Measurements from ENCODE around the gene LRRC8D.

Gene LRRC8D

DNA sequence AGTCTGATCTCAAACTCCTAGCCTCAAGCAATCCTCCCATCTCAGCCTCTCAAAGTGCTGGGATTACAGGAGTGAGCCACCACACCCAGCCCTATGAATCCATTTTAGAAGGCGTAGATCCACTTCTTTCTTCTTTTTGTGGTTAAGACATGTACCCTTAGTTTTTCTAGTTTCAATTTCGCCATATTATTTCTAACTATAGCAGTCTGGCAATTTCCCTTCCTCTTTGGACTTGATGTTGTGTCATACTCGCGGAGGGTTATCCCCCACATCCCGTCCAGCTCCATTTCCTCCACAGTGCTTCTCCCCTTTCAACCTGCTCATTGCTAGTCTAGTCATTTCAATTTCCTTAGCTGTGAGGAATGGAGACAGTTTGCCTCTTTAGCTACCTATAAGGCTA lies 5.2 kb upstream of the LRRC8D start:
- H3K4me3 ChIP-seq (ENCODE audit: insufficient read length, low read depth), result no peak overlapping the region
- no peaks in the 10 kb centered on the region for H3K9me3 ChIP-seq (ENCODE audit: insufficient read depth, low read length)
- no peak overlapping the region for H3K9ac ChIP-seq (ENCODE audit: insufficient read length, low read depth)
- peaks cover 3% of the 10 kb centered on the region for H3K4me1 ChIP-seq (ENCODE audit: insufficient read depth, insufficient read length)
- DNase-seq (ENCODE audit: low read depth, low spot score), result no peak
- H3K27me3 ChIP-seq (ENCODE audit: insufficient read depth, insufficient read length), result peaks cover 16% of the 10 kb centered on the region
- no peaks in the 10 kb centered on the region for H3K36me3 ChIP-seq (ENCODE audit: insufficient read depth, insufficient read length, low read length)
- no peak for TF ChIP-seq SUZ12 (IDR thresholded peaks at IDR 0.05; ENCODE audit: extremely low read depth, insufficient read depth, insufficient read length)
- no peak for TF ChIP-seq YY1 (IDR thresholded peaks at IDR 0.05; ENCODE audit: insufficient read depth, insufficient read length)
- no peak for TF ChIP-seq ZNF274 (IDR thresholded peaks at IDR 0.05; ENCODE audit: low read depth, low read length)

DNA sequence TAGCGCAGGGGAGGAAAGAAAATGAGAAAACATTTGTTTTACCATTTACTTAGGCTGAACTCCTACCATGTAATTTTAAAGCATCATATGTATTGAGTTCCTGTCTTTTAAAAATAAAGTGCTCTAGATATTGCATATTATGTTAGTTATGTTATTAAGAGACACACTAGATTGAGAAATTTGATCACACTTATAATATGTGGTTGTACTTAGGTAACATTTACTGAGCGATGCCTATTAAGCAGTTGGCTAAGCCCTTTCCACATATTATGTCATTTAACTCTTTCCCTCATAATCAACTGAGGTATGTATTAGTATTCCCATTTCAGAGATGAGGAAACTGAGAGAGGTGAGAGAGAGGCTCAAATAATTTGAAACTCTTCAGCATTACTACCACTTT lies 4.5 kb upstream of the LRRC8D start:
- TF ChIP-seq ZNF274 (IDR thresholded peaks at IDR 0.05; ENCODE audit: low read depth, low read length) (no peak), SUZ12 (IDR thresholded peaks at IDR 0.05; ENCODE audit: extremely low read depth, insufficient read depth, insufficient read length) (no peak), YY1 (IDR thresholded peaks at IDR 0.05; ENCODE audit: insufficient read depth, insufficient read length) (no peak)
- DNase-seq (ENCODE audit: low read depth, low spot score), result no peak
- Histone ChIP-seq H3K27me3 (ENCODE audit: insufficient read depth, insufficient read length) (peaks cover 16% of the 10 kb centered on the region), H3K9me3 (ENCODE audit: insufficient read depth, low read length) (no peaks in the 10 kb centered on the region), H3K36me3 (ENCODE audit: insufficient read depth, insufficient read length, low read length) (no peaks in the 10 kb centered on the region), H3K9ac (ENCODE audit: insufficient read length, low read depth) (no peak overlapping the region), H3K4me3 (ENCODE audit: insufficient read length, low read depth) (no peak overlapping the region), H3K4me1 (ENCODE audit: insufficient read depth, insufficient read length) (peaks cover 3% of the 10 kb centered on the region)

DNA sequence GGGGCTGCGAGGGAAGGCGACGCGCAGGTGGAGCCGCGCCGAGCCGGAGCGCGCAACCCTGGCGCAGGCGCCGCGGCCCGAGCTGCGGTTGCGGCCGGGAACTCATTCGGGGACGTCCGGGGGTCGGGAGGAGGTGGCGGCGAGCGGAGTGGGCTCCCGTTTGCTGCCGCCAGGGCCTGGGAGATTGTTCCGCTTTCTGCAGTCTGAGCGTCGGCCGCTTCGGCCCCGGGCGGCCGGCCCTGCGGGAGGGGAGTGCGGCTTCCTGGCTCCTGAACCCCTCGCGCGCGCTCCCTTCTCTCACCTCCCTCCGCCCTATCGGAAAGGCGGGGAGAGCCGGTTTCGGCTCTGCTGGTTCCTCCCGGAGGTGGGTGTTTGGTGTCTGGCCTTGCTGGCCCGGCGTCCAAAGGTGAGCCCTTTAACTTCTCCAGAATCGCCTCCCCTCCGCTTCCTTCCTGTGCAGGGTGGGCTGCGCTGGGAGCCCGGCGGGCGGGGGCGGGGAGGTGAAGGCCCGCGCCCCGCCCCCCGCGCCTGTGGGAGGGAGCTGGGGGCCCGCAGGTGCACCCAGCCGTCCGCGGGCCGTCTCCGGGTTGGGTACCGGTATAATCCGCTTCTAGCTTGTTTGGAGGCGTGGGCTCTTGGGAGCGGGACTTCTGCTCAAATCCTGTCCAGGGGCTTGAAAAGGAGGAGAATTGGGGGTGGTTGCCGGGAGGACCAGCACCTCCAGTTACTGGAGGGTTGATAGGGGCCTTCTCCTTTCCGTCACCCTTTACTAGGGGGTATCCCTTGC lies 683 bp downstream of the LRRC8D start:
- Histone ChIP-seq H3K4me3 (ENCODE audit: insufficient read length, low read depth) (peak overlapping the region; percentile 88), H3K36me3 (ENCODE audit: insufficient read depth, insufficient read length, low read length) (peaks cover 4% of the 10 kb centered on the region), H3K9ac (ENCODE audit: insufficient read length, low read depth) (peak overlapping the region; percentile 88), H3K9me3 (ENCODE audit: insufficient read depth, low read length) (no peaks in the 10 kb centered on the region), H3K4me1 (ENCODE audit: insufficient read depth, insufficient read length) (peaks cover 5% of the 10 kb centered on the region), H3K27me3 (ENCODE audit: insufficient read depth, insufficient read length) (peaks cover 20% of the 10 kb centered on the region)
- no peak for DNase-seq (ENCODE audit: low read depth, low spot score)
- no peak for TF ChIP-seq ZNF274 (IDR thresholded peaks at IDR 0.05; ENCODE audit: low read depth, low read length)
- no peak for TF ChIP-seq SUZ12 (IDR thresholded peaks at IDR 0.05; ENCODE audit: extremely low read depth, insufficient read depth, insufficient read length)
- TF ChIP-seq YY1 (IDR thresholded peaks at IDR 0.05; ENCODE audit: insufficient read depth, insufficient read length), result no peak

DNA sequence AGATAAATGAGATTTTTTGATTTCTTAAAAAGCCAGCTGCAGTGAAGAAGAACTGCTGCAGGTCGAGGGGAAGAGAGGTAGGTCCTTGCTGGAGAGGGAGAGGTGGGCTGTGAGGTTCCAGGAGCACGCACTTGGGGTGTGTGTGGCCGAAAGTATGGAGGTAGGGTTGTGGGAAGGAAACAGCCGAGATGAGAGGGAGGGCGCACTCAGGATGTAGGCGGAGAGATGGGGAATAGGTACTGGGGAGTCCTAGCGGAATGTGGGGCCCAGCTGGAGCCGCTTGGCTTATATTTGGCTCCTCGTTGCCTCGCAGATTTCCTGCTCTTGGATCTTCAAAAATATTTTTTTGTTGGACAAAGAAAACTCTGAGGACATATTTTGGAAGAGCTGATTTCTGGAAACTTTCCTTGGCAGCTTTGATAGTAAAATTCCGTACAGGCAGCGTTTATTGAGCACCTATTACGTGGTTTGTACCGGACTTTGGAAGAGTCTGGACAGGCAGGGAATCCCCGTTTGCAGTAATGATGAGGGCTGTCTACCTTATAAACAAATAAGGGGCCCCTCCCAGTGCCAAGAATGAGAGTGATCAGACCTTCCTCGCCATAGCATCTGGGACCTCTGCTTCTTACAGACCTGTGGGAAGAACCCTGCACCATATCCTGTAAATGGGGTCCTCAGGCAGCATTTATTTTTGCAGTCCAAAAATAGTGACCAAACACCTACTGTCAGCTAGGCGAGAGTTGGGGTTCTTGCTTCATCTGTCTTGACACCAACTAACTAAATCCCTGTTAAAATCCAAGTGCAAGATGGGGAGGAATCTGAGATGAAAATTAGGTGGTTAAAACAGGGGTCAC lies 1.5 kb downstream of the LRRC8D start:
- Histone ChIP-seq H3K36me3 (ENCODE audit: insufficient read depth, insufficient read length, low read length) (peaks cover 4% of the 10 kb centered on the region), H3K4me3 (ENCODE audit: insufficient read length, low read depth) (peak overlapping the region; percentile 88), H3K27me3 (ENCODE audit: insufficient read depth, insufficient read length) (peaks cover 20% of the 10 kb centered on the region), H3K9ac (ENCODE audit: insufficient read length, low read depth) (peak overlapping the region; percentile 88), H3K4me1 (ENCODE audit: insufficient read depth, insufficient read length) (peaks cover 5% of the 10 kb centered on the region), H3K9me3 (ENCODE audit: insufficient read depth, low read length) (no peaks in the 10 kb centered on the region; the same call in 1 of the 2 replicates)
- DNase-seq (ENCODE audit: low read depth, low spot score), result no peak
- TF ChIP-seq YY1 (IDR thresholded peaks at IDR 0.05; ENCODE audit: insufficient read depth, insufficient read length) (no peak), ZNF274 (IDR thresholded peaks at IDR 0.05; ENCODE audit: low read depth, low read length) (no peak), SUZ12 (IDR thresholded peaks at IDR 0.05; ENCODE audit: extremely low read depth, insufficient read depth, insufficient read length) (no peak)

DNA sequence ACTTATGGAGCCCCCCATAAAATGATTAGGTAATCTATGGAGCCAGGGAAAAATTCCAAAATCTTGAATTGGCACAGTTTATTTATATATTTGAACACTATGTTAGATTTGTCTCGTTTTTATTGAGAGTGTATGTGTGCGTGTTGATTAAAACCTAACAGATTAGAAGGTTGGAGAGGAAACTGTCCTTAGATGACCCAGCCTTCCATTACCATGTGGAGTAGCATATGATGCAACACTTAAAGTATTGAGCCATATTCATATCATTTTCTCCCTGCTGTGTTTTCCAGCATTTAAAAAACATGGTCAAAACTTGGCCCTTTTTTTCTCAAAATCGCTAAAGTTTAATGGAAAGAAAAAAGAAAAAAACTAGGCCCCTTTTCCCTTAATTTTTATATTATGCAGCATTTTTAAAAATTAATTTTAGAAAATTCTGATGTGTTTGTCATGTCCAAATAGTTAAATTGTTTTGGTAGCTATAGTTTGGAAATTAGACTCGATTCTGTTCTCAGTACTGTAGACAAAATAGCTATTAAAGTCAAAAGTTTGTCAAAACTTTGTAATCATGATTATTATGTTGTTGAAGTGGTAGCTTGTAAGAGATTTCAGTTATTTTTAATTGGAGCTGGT lies 2.3 kb downstream of the LRRC8D start:
- peaks cover 5% of the 10 kb centered on the region for H3K4me1 ChIP-seq (ENCODE audit: insufficient read depth, insufficient read length)
- no peak overlapping the region for H3K4me3 ChIP-seq (ENCODE audit: insufficient read length, low read depth)

DNA sequence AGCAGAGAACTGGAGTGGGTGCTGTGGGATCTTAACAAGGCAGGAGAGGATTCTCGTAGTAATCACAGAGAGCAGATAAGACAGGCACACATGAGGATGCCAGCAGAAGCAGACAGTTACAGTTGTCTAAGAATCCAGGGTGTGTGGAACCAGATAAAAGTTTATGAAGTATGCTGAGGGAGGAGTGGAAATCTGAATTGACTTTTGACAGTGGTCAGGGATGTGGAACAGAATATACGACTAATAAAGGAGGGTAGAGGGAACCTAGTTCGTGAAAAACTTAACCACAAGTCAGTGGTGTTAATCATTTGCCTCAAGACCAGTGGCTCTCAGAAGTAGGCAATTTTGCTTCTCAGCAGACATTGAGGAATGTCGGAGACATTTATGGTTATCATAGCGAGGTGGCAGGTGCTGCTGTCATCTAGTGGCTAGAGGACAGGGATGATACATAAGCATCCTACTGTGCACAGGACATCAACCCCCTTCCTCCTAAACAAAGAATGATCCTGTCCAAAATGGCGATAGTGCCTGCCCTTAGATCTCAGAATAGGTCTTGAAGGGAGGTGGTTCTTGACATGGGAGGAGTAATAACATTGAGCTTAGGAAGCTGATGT lies 3.0 kb downstream of the LRRC8D start:
- Histone ChIP-seq H3K9ac (ENCODE audit: insufficient read length, low read depth) (no peak overlapping the region), H3K4me3 (ENCODE audit: insufficient read length, low read depth) (no peak overlapping the region), H3K9me3 (ENCODE audit: insufficient read depth, low read length) (no peaks in the 10 kb centered on the region; the same call in 1 of the 2 replicates), H3K27me3 (ENCODE audit: insufficient read depth, insufficient read length) (peaks cover 20% of the 10 kb centered on the region), H3K36me3 (ENCODE audit: insufficient read depth, insufficient read length, low read length) (peaks cover 6% of the 10 kb centered on the region), H3K4me1 (ENCODE audit: insufficient read depth, insufficient read length) (peaks cover 5% of the 10 kb centered on the region)
- no peak for DNase-seq (ENCODE audit: low read depth, low spot score)
- TF ChIP-seq YY1 (IDR thresholded peaks at IDR 0.05; ENCODE audit: insufficient read depth, insufficient read length), result no peak
- TF ChIP-seq ZNF274 (IDR thresholded peaks at IDR 0.05; ENCODE audit: low read depth, low read length), result no peak
- no peak for TF ChIP-seq SUZ12 (IDR thresholded peaks at IDR 0.05; ENCODE audit: extremely low read depth, insufficient read depth, insufficient read length)

More for the DNA sequence above, 2.3 kb downstream of the LRRC8D start:
- no peak overlapping the region for H3K9ac ChIP-seq (ENCODE audit: insufficient read length, low read depth)
- TF ChIP-seq YY1 (IDR thresholded peaks at IDR 0.05; ENCODE audit: insufficient read depth, insufficient read length), result no peak
- TF ChIP-seq ZNF274 (IDR thresholded peaks at IDR 0.05; ENCODE audit: low read depth, low read length), result no peak
- no peak for TF ChIP-seq SUZ12 (IDR thresholded peaks at IDR 0.05; ENCODE audit: extremely low read depth, insufficient read depth, insufficient read length)
- H3K9me3 ChIP-seq (ENCODE audit: insufficient read depth, low read length), result no peaks in the 10 kb centered on the region; the same call in 1 of the 2 replicates
- peaks cover 5% of the 10 kb centered on the region for H3K36me3 ChIP-seq (ENCODE audit: insufficient read depth, insufficient read length, low read length)
- DNase-seq (ENCODE audit: low read depth, low spot score), result no peak
- H3K27me3 ChIP-seq (ENCODE audit: insufficient read depth, insufficient read length), result peaks cover 20% of the 10 kb centered on the region
